Measurements from ENCODE around the gene SERPINB4. TPM values are rescaled to one million over a fixed set of nuclear protein-coding genes. Genes with fewer than 3 reads are reported as not detected.
"Not testable (repeated sequence)": the region's sequence is repeated elsewhere in the genome, so short reads cannot be mapped to it uniquely, and the experiment has no call there.

The SERPINB4 gene
- under 1 TPM in 1 of 2 donors, not detected in 1; 0.24 TPM for total RNA-seq
- not detected for polyA plus RNA-seq (2013, experiment 1 of 2)
- not detected for polyA plus RNA-seq (2013, experiment 2 of 2)
- long read RNA-seq, experiment 1, result 0 reads
- long read RNA-seq, experiment 2, result 0 reads
- long read RNA-seq, experiment 3, partial matches to known transcripts, result 0 of 1 reads
- long read RNA-seq, experiment 3, other reads (novel, unspliced or antisense), result 0 of 1 reads
- long read RNA-seq, experiment 4, result 0 reads

GRCh38 chr18:63644142-63644541 is at the start of gene SERPINB4:
SERPINB4 (minus strand) TSS chr18:63644256; CDS start chr18:63643577, 679 bp downstream.
- not testable (repeated sequence) for H3K27me3 ChIP-seq (ENCODE audit: control insufficient read depth, insufficient read depth, low read length, poor library complexity, severe bottlenecking); H3K9me3 ChIP-seq (ENCODE audit: control insufficient read depth, low read length); H3K9me3 Mint-ChIP-seq; H3K4me1 ChIP-seq (ENCODE audit: control insufficient read depth, insufficient read depth, low read length); H3K27ac Mint-ChIP-seq; H3K9ac ChIP-seq (ENCODE audit: extremely low read depth, low read length, poor library complexity, severe bottlenecking); H3K27me3 Mint-ChIP-seq (ENCODE audit: insufficient read depth); H3K27ac ChIP-seq (ENCODE audit: low read depth, low read length); H3K36me3 Mint-ChIP-seq (ENCODE audit: low read depth); H3K4me1 Mint-ChIP-seq; H3K4me3 Mint-ChIP-seq; H3K4me3 ChIP-seq (ENCODE audit: low read length); H3K36me3 ChIP-seq (ENCODE audit: control insufficient read depth, insufficient read depth, low read length); DNase-seq
- no CpG with 5 or more reads among the region's 2 CpGs for WGBS, 2 experiments (ENCODE audit: insufficient coverage in 1 of 2, insufficient read length in 1 of 2)

GRCh38 chr18:63689064-63689463 is 45.0 kb upstream of the SERPINB4 start:
- Mint-ChIP-seq H3K9me3 (peaks cover 39% of the 10 kb centered on the region), H3K4me3 (no peak overlapping the region), H3K27me3 (ENCODE audit: insufficient read depth) (no peaks in the 10 kb centered on the region), H3K4me1 (peaks cover 24% of the 10 kb centered on the region), H3K36me3 (ENCODE audit: low read depth) (peaks cover 2% of the 10 kb centered on the region), H3K27ac (no peak overlapping the region)
- Histone ChIP-seq H3K27ac (ENCODE audit: low read depth, low read length) (no peak overlapping the region), H3K27me3 (ENCODE audit: control insufficient read depth, insufficient read depth, low read length, poor library complexity, severe bottlenecking) (no peaks in the 10 kb centered on the region), H3K9me3 (ENCODE audit: control insufficient read depth, low read length) (peaks cover 38% of the 10 kb centered on the region), H3K4me1 (ENCODE audit: control insufficient read depth, insufficient read depth, low read length) (peaks cover 11% of the 10 kb centered on the region), H3K36me3 (ENCODE audit: control insufficient read depth, insufficient read depth, low read length) (no peaks in the 10 kb centered on the region), H3K4me3 (ENCODE audit: low read length) (peak overlapping the region; percentile 10), H3K9ac (ENCODE audit: extremely low read depth, low read length, poor library complexity, severe bottlenecking) (no peak overlapping the region)
- no peak for TF ChIP-seq CTCF (conservative IDR thresholded peaks at IDR 0.05)
- no peak for DNase-seq
- WGBS, 2 experiments (ENCODE audit: insufficient coverage in 1 of 2, insufficient read length in 1 of 2), result 98 to 100% methylated on average over 2 of the region's 2 CpGs

GRCh38 chr18:63686871-63687270 is 42.8 kb upstream of the SERPINB4 start:
- no peak overlapping the region for H3K9ac ChIP-seq (ENCODE audit: extremely low read depth, low read length, poor library complexity, severe bottlenecking)
- TF ChIP-seq CTCF (conservative IDR thresholded peaks at IDR 0.05), result no peak
- H3K27ac Mint-ChIP-seq, result no peak overlapping the region

More at GRCh38 chr18:63686871-63687270, 42.8 kb upstream of the SERPINB4 start:
- H3K9me3 ChIP-seq (ENCODE audit: control insufficient read depth, low read length), result peaks cover 28% of the 10 kb centered on the region
- H3K27ac ChIP-seq (ENCODE audit: low read depth, low read length), result no peak overlapping the region
- DNase-seq, result no peak
- peaks cover 28% of the 10 kb centered on the region for H3K9me3 Mint-ChIP-seq
- H3K27me3 Mint-ChIP-seq (ENCODE audit: insufficient read depth), result no peaks in the 10 kb centered on the region
- no peaks in the 10 kb centered on the region for H3K27me3 ChIP-seq (ENCODE audit: control insufficient read depth, insufficient read depth, low read length, poor library complexity, severe bottlenecking)
- H3K36me3 ChIP-seq (ENCODE audit: control insufficient read depth, insufficient read depth, low read length), result no peaks in the 10 kb centered on the region
- no peak overlapping the region for H3K4me3 ChIP-seq (ENCODE audit: low read length)
- peaks cover 33% of the 10 kb centered on the region for H3K4me1 Mint-ChIP-seq
- peaks cover 2% of the 10 kb centered on the region for H3K36me3 Mint-ChIP-seq (ENCODE audit: low read depth)
- WGBS, 2 experiments (ENCODE audit: insufficient coverage in 1 of 2, insufficient read length in 1 of 2), result 98% methylated on average over 2 of the region's 2 CpGs; no CpG with 5 or more reads in 1 of the 2 experiments
- H3K4me3 Mint-ChIP-seq, result no peak overlapping the region
- peaks cover 24% of the 10 kb centered on the region for H3K4me1 ChIP-seq (ENCODE audit: control insufficient read depth, insufficient read depth, low read length)
